ENCODE measurements around the gene LAPTM5. TPM values are rescaled to one million over a fixed set of nuclear protein-coding genes. Genes with fewer than 3 reads are reported as not detected.

LAPTM5 gene
- total RNA-seq, 1 donor from 2014 or later = 0.56 TPM

GRCh38 chr1:30778154-30778978 lies 20.8 kb upstream of the LAPTM5 start:
- Mint-ChIP-seq H3K4me1 (ENCODE audit: low read depth, unreplicated experiment) (peaks cover 9% of the 10 kb centered on the region), H3K36me3 (ENCODE audit: unreplicated experiment) (no peaks in the 10 kb centered on the region), H3K4me3 (ENCODE audit: unreplicated experiment) (no peak overlapping the region), H3K27ac (ENCODE audit: unreplicated experiment) (no peak overlapping the region), H3K9me3 (ENCODE audit: unreplicated experiment) (no peaks in the 10 kb centered on the region), H3K27me3 (ENCODE audit: unreplicated experiment) (peaks cover 2% of the 10 kb centered on the region)
- DNase-seq = no peak
- TF ChIP-seq, protein P1, sequence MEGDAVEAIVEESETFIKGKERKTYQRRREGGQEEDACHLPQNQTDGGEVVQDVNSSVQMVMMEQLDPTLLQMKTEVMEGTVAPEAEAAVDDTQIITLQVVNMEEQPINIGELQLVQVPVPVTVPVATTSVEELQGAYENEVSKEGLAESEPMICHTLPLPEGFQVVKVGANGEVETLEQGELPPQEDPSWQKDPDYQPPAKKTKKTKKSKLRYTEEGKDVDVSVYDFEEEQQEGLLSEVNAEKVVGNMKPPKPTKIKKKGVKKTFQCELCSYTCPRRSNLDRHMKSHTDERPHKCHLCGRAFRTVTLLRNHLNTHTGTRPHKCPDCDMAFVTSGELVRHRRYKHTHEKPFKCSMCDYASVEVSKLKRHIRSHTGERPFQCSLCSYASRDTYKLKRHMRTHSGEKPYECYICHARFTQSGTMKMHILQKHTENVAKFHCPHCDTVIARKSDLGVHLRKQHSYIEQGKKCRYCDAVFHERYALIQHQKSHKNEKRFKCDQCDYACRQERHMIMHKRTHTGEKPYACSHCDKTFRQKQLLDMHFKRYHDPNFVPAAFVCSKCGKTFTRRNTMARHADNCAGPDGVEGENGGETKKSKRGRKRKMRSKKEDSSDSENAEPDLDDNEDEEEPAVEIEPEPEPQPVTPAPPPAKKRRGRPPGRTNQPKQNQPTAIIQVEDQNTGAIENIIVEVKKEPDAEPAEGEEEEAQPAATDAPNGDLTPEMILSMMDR (IDR thresholded peaks at IDR 0.05; ENCODE audit: partially characterized antibody, unreplicated experiment) = no peak

GRCh38 chr1:30777904-30778153 lies 20.3 kb upstream of the LAPTM5 start:
- no peak for DNase-seq
- Mint-ChIP-seq H3K9me3 (ENCODE audit: unreplicated experiment) (no peaks in the 10 kb centered on the region), H3K4me3 (ENCODE audit: unreplicated experiment) (no peak overlapping the region), H3K4me1 (ENCODE audit: low read depth, unreplicated experiment) (peaks cover 9% of the 10 kb centered on the region), H3K27ac (ENCODE audit: unreplicated experiment) (no peak overlapping the region), H3K27me3 (ENCODE audit: unreplicated experiment) (peaks cover 2% of the 10 kb centered on the region), H3K36me3 (ENCODE audit: unreplicated experiment) (no peaks in the 10 kb centered on the region)
- TF ChIP-seq, protein P1 (IDR thresholded peaks at IDR 0.05; ENCODE audit: partially characterized antibody, unreplicated experiment) = no peak

DNA sequence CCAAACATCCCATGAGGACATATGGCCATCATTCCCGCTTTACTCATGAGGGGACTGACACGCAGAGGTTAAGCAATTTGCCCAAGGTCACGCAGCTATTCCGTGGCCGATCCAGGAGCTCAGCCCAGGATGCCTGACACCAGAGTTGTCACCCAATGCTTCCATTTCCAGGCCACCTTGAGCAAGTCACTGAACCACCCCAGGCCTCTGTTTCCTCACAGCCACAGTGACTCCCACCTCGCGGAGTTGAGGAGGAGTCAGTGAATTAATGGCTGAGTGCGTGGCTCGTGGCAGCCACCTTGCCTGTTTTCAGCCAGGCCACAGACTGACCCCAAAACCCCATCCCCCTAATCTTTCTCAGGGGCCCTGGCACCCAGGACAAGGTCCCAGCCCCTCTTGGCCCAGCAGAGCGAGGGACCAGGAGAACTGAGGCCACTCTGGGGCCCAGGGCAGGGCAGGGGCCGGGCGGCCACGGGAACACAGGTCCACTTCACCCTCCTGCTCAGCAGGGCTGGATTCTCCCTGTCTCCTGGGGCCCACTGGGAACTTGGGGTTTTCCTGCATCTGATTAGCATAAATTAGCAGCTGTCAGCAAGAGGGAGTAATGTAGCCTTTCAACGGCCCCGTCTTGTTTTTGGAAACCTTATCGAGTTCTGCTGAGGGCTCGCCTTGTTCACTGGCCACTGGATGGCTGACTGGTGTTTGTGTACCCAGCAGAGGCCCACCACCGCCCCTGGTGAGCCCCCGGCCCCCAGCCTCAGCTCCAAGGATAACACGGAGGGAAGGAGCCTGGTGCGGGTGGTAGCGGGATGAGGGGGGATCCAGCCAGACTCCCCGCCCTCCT lies 19.7 kb upstream of the LAPTM5 start:
- H3K9me3 Mint-ChIP-seq (ENCODE audit: unreplicated experiment) = peaks cover 1% of the 10 kb centered on the region
- H3K27me3 Mint-ChIP-seq (ENCODE audit: unreplicated experiment) = peaks cover 2% of the 10 kb centered on the region
- H3K4me3 Mint-ChIP-seq (ENCODE audit: unreplicated experiment) = no peak overlapping the region
- TF ChIP-seq, protein P1 (IDR thresholded peaks at IDR 0.05; ENCODE audit: partially characterized antibody, unreplicated experiment) = no peak
- H3K4me1 Mint-ChIP-seq (ENCODE audit: low read depth, unreplicated experiment) = peaks cover 5% of the 10 kb centered on the region
- H3K27ac Mint-ChIP-seq (ENCODE audit: unreplicated experiment) = no peak overlapping the region
- no peak for DNase-seq
- H3K36me3 Mint-ChIP-seq (ENCODE audit: unreplicated experiment) = no peaks in the 10 kb centered on the region

DNA sequence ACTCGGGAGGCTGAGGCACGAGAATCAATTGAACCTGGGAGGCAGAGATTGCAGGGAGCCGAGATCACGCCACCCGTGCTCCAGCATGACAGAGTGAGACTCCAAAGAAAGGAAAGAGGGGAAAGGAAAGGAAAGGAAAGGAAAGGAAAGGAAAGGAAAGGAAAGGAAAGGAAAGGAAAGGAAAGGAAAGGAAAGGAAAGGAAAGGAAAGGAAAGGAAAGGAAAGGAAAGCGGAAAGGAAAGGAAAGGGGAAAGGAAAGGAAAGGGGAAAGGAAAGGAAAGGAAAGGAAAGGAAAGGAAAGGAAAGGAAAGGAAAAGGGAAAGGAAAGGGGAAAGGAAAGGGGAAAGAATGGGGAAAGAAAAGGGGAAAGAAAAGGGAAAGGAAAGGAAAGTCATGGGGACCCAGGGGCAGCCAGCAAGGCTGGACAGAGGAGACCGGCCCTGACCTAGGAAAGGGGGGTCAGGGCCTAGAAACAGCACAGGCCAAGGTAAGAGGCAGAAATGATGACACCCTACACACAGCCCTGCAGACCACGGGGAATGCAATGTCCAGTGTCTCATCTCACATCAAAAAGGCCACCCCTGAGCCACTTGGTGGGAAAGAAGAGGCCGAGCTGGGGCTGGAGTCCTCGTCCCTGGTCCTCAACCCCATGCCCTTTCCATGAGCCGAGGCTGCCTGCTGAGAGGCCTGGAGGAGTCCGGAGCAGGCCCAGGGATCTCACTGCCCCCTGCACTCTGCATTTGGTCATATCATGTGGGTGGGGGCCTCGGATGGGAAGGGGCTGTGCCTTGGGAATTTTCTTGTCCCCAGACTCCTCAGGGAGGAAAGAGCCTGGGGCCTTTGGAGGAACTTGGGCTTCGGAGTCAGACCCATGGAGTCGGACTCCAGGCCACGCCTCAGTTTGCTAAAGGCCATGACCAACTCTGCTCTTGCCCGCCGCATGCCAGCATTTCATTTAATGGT lies 18.8 kb upstream of the LAPTM5 start:
- no peak overlapping the region for H3K27ac Mint-ChIP-seq (ENCODE audit: unreplicated experiment)
- H3K36me3 Mint-ChIP-seq (ENCODE audit: unreplicated experiment) = no peaks in the 10 kb centered on the region
- peaks cover 5% of the 10 kb centered on the region for H3K4me1 Mint-ChIP-seq (ENCODE audit: low read depth, unreplicated experiment)
- TF ChIP-seq, protein P1 (IDR thresholded peaks at IDR 0.05; ENCODE audit: partially characterized antibody, unreplicated experiment) = no peak
- no peak overlapping the region for H3K4me3 Mint-ChIP-seq (ENCODE audit: unreplicated experiment)
- no peak for DNase-seq
- H3K27me3 Mint-ChIP-seq (ENCODE audit: unreplicated experiment) = peaks cover 2% of the 10 kb centered on the region
- H3K9me3 Mint-ChIP-seq (ENCODE audit: unreplicated experiment) = peaks cover 1% of the 10 kb centered on the region
